ENCODE results near the gene LRIG1. TPM values are rescaled to one million over a fixed set of nuclear protein-coding genes. Genes with fewer than 3 reads are reported as not detected.

LRIG1 gene
- total and polyA plus RNA-seq, 10 of the 15 experiments (the other 5 are each of a cell fraction or from before 2014, with no cell fraction given) = 0.84 to 16.4 (median 8.1) TPM

DNA sequence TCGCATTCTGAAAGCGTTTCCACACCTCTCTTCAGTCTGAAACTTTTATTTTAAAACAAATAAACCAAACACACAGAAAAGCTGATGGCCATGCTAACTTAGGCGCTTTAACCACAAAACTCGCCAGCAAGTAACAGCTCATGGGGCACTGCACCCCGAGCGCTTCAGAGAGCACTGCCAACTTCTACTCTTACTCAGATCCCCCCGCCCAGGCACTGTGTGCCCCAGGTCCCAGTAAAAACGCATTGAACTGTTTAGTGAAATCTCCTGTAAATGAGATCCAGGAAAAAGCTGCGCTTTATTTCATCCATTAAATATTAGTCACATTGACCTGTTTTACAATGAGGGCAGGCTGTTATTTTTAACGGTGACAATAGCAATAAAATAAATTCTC, 99.7 kb downstream of the LRIG1 start:
- Histone ChIP-seq H3K4me1 (ENCODE audit: control insufficient read depth, insufficient read depth, low read length) (no peaks in the 10 kb centered on the region), H3K9me3 (replicated peaks; ENCODE audit: control insufficient read depth, insufficient read depth, low read length) (no peaks in the 10 kb centered on the region), H3K9ac (ENCODE audit: control insufficient read depth, insufficient read depth, low read length) (no peak overlapping the region), H3K27me3 (replicated peaks in 1 of 2; ENCODE audit: control insufficient read depth in 2 of 2, insufficient read depth in 2 of 2, low read length in 1 of 2) (no peaks in the 10 kb centered on the region; a peak in 1 of 4 replicates), H3K4me3 (no peak overlapping the region), H3K27ac (ENCODE audit: control insufficient read depth, insufficient read depth) (no peak overlapping the region), H4K20me1 (ENCODE audit: control insufficient read depth, insufficient read depth) (no peaks in the 10 kb centered on the region), H2AFZ (ENCODE audit: control insufficient read depth, low read depth, low read length) (no peak overlapping the region), H3K4me2 (ENCODE audit: control insufficient read depth, insufficient read depth) (no peak overlapping the region), H3K36me3 (ENCODE audit: control insufficient read depth in 2 of 2, insufficient read depth in 2 of 2, low read length in 1 of 2) (no peaks in the 10 kb centered on the region; a peak in 1 of 4 replicates), H3K79me2 (ENCODE audit: control insufficient read depth, insufficient read depth, low read length) (no peaks in the 10 kb centered on the region)
- ChIA-PET SMC1A (ENCODE audit: uncharacterized antibody, unreplicated experiment) (no interaction called here), RAD21 (ENCODE audit: unreplicated experiment) (no interaction called here), POLR2A (no interaction called here), CTCF (interaction anchor here (0.6 to 2.0 kb wide), 2 partner anchors 23 to 637 kb away, joined by 3 to 8 read pairs; no protein-coding TSS in a partner anchor)
- BruUV-seq (replicated peaks) = no TSS peak
- DNase-seq (ENCODE audit: low read depth, low spot score) (no peak), ATAC-seq (no peak), FAIRE-seq (no peak)
- in situ Hi-C loops (cut with MboI) (no loop called here), intact Hi-C loops (cut with micrococcal nuclease; ENCODE audit: unreplicated experiment) (no loop called here)
- TF ChIP-seq, protein P1, sequence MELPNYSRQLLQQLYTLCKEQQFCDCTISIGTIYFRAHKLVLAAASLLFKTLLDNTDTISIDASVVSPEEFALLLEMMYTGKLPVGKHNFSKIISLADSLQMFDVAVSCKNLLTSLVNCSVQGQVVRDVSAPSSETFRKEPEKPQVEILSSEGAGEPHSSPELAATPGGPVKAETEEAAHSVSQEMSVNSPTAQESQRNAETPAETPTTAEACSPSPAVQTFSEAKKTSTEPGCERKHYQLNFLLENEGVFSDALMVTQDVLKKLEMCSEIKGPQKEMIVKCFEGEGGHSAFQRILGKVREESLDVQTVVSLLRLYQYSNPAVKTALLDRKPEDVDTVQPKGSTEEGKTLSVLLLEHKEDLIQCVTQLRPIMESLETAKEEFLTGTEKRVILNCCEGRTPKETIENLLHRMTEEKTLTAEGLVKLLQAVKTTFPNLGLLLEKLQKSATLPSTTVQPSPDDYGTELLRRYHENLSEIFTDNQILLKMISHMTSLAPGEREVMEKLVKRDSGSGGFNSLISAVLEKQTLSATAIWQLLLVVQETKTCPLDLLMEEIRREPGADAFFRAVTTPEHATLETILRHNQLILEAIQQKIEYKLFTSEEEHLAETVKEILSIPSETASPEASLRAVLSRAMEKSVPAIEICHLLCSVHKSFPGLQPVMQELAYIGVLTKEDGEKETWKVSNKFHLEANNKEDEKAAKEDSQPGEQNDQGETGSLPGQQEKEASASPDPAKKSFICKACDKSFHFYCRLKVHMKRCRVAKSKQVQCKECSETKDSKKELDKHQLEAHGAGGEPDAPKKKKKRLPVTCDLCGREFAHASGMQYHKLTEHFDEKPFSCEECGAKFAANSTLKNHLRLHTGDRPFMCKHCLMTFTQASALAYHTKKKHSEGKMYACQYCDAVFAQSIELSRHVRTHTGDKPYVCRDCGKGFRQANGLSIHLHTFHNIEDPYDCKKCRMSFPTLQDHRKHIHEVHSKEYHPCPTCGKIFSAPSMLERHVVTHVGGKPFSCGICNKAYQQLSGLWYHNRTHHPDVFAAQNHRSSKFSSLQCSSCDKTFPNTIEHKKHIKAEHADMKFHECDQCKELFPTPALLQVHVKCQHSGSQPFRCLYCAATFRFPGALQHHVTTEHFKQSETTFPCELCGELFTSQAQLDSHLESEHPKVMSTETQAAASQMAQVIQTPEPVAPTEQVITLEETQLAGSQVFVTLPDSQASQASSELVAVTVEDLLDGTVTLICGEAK (IDR thresholded peaks at IDR 0.05; ENCODE audit: borderline replicate concordance) = no peak
- TF ChIP-seq ZNF24 (IDR thresholded peaks at IDR 0.05) (no peak), TCF3 (IDR thresholded peaks at IDR 0.05; ENCODE audit: borderline replicate concordance, insufficient read depth, low read depth, low read length) (no peak), ZZZ3 (IDR thresholded peaks at IDR 0.05; ENCODE audit: control insufficient read depth, insufficient read length, low read depth) (no peak), FOXM1 (IDR thresholded peaks at IDR 0.05; ENCODE audit: low read depth, low read length) (no peak), MEF2B (IDR thresholded peaks at IDR 0.05; ENCODE audit: partially characterized antibody, poor library complexity, severe bottlenecking) (no peak), TBL1XR1 (IDR thresholded peaks at IDR 0.05; ENCODE audit: low read depth, low read length) (no peak), EZH2 (IDR thresholded peaks at IDR 0.05; ENCODE audit: borderline replicate concordance, control insufficient read depth, low read depth, low read length) (no peak), LARP7 (IDR thresholded peaks at IDR 0.05) (no peak)
- TF ChIP-seq, protein P2, sequence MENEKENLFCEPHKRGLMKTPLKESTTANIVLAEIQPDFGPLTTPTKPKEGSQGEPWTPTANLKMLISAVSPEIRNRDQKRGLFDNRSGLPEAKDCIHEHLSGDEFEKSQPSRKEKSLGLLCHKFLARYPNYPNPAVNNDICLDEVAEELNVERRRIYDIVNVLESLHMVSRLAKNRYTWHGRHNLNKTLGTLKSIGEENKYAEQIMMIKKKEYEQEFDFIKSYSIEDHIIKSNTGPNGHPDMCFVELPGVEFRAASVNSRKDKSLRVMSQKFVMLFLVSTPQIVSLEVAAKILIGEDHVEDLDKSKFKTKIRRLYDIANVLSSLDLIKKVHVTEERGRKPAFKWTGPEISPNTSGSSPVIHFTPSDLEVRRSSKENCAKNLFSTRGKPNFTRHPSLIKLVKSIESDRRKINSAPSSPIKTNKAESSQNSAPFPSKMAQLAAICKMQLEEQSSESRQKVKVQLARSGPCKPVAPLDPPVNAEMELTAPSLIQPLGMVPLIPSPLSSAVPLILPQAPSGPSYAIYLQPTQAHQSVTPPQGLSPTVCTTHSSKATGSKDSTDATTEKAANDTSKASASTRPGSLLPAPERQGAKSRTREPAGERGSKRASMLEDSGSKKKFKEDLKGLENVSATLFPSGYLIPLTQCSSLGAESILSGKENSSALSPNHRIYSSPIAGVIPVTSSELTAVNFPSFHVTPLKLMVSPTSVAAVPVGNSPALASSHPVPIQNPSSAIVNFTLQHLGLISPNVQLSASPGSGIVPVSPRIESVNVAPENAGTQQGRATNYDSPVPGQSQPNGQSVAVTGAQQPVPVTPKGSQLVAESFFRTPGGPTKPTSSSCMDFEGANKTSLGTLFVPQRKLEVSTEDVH (IDR thresholded peaks at IDR 0.05; ENCODE audit: low read depth, partially characterized antibody) = no peak
- WGBS (ENCODE audit: insufficient coverage, insufficient replicate concordance, low lambda C conversion rate, missing lambda C conversion rate) = 76% methylated on average over 10 of the region's 10 CpGs
